ENCODE results near the gene OVAAL.

The OVAAL gene

DNA sequence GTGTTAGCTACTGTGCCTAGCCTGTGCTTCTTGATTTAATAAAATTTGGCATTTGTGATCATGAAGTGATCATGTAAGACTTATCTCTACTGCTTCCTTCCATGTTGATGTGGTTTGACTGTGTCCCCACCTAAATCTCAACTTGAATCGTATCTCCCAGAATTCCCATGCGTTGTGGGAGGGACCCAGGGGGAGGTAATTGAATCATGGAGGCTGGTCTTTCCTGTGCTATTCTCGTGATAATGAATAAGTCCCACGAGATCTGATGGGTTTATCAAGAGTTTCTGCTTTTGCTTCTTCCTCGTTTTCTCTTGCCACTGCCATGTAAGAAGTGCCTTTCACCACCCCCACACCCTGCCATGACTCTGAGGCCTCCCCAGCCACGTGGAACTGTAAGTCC, at the start of gene OVAAL:
Gene OVAAL (plus strand): TSS at position 301 of the 400 bp plus-strand sequence.
- no peak for DNase-seq

DNA sequence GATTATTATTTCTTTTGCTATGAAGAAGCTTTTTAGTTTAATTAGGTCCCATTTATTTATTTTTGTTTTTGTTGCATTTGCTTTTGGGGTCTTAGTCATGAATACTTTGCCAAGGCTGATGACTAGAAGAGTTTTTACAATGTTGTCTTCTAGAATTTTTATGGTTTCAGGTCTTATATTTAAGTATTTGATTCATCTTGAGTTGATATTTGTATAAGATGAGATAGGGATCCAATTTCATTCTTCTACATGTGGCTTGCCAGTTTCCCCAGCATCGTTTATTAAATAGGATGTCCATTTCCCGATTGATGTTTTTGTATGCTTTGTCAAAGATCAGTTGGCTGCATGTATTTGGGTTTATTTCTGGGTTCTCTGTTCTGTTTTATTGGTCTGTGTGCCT, 47.9 kb upstream of the OVAAL start:
- DNase-seq = no peak

DNA sequence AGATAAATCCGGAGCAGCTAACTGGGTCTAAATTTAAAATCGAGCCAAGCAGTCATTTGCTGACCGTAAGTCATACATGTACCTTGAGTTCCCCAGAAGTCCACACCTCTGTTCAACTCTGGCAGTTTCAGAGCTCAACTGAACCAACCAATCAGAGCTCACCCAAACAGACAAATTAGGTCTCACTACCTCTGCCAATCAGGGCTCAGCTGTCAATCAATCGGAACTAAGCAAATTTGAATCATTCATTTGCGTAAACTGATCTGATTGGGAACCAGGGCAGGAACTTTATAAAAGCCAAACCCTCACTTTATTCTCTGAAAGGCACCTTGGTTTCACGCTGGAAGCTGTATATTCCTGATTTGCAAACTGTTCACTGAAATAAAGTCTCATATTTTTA, 45.2 kb upstream of the OVAAL start:
- no peak for DNase-seq

DNA sequence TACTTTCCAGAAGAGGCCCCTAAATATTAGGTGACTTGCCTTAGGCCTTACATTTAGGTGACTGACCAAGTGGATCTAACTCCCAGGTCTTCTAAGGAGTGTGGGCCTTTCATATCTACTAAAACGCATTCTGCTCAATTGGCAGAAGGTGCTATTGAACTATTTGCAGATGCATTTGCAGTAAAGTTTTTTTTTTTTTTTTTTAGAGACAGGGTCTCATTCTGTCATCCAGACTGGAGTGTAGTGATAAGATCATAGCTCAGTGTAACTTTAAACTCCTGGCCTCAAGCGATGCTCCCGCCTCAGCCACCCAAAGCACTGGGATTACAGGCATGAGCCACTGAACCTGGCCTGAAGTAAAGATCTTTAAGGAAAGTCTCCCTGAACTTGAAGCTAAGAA, 43.4 kb upstream of the OVAAL start:
- no peak for DNase-seq

DNA sequence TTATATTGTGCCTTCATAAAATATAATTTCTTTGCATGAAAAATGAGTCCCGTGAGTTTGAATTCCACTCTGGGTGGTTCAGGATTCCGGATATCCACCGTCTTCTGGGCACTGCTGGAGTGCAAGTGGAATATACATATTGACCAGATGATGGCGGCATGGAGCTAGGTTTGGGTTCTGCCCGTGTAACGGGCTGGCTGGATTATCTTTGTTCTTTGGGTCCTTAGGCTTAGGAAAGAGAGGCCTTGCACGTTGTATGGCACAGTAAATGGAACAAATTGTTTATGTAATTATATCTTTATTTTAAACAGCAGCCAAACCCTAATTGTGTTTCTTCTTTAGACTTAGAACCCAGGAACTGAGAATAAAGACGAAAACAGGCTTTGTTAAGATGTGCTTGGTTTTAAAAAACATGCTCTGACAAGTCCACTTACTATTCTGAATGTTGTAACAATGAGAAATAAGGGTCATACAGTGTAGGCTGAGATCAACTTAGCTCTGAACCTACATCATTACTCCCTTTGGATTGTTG, 42.8 kb upstream of the OVAAL start:
- DNase-seq = peak; percentile 49 to 60

DNA sequence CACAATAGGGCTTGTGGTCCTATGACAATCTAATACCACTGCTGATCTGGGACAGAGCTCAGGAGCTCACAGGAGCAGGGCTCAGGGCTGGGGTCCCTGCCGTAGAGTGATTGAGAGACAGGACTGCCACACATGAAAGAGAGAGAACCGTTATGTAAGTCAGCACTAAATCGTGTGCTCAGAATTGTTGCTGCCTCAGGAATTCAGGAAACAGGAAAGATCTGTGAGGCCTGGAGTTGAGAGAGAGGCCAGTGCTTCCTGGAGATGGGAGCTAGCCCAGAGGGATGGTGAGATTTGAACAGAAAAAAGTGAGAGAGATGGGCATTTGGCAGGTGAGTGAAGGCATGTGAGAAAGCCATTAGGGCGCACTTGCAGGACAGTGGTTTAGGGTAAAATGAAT, 38.9 kb upstream of the OVAAL start:
- no peak for DNase-seq

DNA sequence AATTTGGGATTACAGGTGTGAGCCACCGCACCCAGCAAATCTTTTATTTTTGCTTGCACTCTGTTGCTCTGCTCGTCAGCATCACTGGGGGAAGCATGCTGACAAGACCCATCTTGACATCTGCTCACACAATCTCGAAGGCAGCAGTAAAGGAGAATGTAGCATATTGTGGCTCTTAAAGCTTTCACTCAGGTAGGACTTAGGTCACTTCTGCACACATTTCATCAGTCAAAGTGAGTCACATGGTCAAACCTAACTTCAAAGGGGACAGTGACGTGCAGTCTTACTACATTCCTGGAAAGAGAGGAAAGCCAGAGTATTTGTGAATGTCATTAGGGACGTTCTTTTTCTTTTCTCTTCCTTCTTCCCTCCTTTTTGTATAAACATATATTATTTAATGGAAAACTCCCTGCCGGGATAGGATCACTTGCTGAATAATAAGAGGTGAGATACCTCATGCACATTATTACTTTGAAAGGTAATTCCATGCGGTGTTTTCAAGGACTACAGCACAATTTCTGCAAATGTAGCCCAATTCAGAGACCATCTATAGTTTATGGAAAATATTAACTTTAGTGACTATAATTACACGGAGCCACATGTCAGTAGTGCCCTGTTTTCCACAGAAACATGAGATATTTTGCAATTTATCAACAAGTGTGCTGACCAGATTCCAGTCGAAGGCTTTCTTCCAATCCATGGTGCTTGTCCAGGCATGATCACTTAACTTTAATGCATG, 37.1 kb upstream of the OVAAL start:
- no peak for DNase-seq

DNA sequence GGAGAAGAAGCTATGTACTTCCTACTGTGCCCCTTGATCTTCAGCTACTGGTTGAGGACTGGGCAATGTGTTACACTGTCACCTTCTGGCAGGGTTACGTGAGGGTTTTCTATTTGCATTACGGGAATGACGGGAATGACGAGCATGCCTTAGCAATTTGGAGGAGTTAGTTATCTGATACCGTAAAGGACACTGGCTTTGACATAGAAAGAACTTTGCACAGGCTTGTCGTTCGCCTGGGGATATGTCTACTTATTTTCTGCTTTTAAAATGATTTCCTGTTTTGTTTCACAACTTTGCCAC, 36.6 kb upstream of the OVAAL start:
- no peak for DNase-seq

DNA sequence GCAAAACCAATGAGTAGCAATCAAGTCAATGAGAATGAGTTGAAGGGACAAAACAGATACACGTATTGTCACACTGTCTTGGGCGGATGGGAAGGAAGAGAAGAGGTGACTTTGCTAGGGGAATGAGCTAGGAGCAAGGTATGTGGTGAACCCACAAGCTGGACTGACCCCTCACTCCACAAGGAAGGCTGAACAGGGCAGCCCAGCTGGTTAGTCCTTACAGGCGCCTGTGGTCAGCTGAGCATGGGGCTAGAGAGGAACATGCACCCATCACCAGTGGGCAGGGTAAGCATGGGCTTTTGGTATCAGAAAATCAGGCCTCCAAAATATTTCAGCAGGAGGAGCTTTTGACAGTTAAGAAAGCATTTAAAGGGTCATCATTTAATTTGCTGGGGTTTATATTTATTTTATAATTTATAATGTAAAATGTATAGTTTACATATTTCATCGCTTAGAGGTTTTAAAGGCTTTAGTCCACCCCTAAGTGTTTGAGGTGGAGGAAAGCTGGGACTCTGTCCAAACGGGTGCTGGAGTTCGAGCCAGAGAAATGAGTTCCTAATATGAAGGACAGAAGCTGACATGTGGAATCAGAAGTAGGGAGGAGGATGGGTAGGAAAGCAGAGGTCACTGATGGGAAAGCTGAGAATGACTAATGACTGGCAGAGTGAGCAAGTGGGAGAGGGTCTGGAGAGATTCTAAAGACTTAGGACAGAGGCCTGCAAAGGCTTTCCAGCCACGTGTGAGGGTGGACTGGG, 34.4 kb upstream of the OVAAL start:
- DNase-seq = no peak

DNA sequence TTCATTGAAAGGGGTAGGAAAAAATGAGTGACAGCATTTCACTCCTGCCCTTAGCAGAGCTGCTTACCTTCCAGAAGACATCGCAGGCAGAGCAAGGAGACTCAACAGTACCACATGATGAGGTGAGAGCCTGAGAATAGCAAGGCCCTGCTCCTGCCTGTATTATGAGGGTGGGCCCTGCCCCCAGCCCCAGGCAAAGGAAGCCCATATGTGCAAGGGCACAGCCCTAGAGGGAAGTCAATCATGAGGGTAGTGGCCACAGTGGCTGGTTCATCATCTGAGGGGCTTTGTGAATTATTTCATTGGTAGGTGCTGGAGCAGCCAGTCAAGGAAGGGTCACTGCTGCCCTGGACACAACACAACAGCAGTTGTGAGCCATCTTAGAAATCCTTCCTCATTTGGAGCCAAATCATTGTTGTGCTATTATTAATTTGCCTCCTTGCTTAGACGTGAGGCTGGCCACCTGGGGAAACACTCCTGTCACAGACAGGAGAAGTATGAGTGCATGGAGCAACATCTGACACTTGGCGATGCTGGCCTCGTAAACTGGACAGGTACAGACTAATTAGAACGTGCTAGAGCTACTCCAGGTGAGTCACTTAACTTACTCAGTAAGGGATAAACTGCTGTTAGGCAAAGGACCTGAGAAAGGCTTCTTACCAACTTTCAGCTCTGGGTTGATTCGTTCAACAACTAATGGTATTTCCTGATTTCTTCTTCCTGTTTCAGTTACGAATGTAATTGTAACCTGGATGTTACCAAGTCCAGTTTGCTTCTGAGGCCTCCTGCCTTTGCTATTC, 33.6 kb upstream of the OVAAL start:
- no peak for DNase-seq

DNA sequence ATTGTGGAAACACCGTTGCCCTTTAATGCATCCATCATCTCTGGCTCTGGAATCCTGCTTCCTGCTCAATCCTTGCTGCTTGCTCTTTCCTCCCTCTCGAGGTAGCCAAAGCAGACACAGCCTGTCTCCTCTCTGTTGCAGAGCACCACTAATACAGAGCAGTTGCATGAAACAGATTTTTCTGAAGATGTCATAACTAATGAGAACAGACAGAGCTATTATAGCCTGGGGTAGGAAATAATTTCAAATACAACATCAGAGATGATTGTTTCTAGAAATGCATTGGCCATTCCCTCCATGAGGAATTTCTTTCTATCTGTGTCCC, 33.1 kb upstream of the OVAAL start:
- no peak for DNase-seq

DNA sequence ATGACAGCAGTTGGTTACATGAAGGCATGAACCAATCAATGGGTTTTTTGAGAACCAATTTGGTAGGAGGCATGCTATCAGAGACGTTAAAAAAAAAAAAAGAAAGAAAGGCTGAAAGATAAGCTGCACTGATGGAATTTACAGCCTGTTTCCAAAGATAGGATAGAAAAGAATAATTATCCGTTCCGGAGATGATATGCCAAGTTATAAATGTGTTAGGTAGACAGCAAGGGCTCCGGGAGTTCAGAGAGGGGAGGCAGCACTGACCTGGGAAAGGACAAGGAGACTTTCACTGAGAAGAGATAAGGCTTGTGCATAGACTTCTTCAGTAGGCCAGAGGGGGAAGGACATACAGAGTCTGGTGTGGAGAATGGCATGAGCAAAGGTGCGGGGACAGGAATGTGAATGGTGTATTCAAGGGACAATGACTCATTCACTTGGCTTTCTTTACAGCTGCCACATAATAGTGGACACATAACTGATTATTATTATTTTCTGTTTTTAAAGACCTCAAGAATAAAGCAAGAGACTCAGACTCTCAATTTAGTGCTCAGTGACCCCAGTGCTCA, 31.6 kb upstream of the OVAAL start:
- no peak for DNase-seq

DNA sequence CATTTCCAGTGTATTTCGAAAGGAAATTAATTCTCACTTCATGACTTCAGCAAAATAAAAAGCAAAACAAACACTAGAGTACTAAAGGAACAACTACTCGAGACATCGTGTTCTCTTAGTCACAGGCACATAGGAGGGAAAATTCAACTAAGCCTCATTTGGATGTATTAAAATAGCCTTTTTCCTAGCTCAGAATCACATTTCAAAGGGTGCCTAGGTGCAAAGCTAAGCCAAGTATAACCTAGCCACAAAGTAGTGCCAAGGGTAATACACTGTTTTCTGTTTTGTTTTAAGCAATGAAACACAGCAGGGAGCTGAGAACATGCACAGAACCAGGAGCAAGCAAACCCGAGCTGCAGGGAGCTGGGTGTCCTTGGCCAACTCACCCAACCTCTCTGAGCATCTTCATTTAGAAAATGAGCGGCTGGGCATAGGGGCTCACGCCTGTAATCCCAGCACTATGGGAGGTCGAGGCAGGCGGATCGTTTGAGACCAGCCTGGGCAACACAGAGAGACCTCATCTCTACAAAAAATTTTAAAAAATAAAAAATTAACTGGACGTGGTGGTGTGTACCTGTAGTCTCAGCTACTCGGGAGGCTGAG, 29.8 kb upstream of the OVAAL start:
- no peak for DNase-seq

DNA sequence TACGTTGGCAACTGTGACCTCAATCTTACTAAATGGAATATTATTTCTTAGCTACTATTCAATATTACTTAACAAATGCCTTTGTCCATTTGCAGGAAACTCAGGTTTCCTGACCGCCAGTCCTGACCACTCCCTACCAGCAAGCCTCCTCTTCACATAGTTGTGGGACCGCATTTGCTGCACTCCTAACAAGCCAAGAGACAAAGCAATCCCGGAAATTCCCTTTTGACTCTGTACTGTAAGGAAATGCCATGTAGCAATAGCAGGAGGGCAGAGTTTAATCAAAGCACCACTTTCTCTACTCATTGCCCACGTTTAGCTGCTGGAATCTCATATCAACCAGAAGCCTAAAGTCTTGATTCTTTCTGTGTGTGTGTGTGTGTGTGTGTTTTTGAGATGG, 28.3 kb upstream of the OVAAL start:
- DNase-seq = no peak

DNA sequence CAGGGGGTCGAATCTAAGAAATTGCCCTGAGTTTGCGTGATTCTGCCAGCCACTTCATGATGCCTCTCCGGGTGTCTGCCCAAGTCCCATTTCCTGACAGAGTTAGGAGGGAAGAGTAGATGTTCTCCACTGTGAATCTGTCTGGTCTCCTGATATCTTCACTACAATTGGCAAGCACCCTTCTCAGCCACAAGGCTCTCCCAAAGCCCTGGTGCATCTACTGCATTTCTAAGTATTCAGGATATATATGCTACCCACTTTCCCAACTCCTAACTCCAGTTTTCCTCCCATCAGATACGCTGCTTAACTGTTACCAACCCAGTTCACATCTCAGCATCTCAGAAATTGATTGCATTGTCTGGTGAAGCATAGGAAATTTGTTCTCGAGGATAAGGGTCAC, 25.9 kb upstream of the OVAAL start:
- DNase-seq = no peak

DNA sequence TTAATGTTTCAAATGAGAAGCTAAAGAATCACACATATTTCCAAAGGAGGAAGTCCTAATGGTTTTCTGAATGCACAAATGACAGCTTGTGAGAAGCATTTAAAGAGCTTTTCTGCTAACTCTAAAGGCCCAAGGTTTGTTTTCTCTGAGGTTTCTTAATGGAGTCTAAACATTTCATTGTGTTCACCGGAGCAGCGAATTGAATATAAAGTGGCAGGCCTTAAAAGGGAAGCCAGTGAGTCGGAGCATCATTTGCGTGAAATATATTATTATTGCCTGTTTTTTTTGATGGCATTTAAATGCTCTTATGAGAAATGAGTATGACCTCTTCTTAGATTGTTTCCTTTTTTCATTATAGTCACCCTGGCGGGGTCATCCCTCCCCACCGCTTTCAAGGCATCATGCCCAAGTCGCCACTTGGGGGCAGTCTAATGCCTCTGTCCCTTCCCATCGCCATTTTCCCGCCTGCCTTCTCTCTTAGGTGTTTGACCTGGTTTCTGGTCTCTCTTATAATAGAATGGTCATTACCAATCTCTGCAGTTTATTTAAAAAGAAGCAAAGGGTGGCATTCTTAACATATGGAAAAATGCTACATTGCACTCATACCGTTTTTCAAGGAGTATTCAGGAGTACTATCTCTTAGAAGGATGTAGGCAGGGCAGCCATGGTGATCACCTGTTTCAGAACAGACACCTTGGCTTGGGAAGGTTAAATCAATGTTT, 25.3 kb upstream of the OVAAL start:
- peak; percentile 72 to 80 for DNase-seq

DNA sequence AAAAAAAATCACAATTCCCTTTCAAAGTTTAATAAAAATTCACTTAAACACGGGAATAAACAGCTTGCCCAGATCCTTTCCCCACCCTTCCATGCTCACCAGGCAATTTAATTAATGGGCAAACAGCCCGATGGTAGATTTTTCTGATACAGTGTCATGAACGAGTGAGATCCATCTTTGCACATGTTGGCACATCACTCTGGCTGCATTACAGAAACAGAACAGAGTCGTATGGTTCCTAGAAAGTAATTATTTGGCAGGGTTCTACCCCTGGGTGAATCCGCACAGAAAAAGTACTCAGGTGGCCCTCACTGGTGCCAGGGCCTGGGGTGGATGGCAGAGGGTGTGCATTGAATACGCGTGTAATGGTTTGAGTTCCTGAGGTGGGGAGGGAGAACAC, 24.6 kb upstream of the OVAAL start:
- DNase-seq = no peak

DNA sequence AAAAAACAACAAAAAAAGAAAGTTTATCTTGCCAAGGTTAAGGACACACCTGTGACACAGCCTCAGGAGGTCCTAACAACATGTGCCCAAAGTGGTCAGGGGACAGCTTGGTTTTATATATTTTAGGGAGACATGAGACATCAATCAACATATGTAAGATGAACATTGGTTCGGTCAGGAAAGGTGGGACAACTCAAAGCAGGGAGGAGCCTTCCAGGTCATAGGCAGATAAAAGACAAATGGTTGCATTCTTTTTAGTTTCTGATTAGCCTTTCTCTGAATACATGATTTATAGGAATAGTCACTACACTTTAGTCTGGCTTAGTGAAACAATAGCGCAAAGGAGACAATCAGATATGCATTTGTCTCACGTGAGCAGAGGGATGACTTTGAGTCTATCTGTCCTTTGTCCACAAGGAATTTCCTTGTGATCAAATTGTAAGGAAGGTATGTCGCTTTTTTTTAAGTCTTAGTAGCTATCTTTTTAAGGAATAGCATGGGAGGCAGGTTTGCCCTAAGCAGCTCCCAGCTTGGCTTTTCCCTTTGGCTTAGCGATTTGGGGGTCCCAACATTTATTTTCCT, 23.3 kb upstream of the OVAAL start:
- DNase-seq = no peak

DNA sequence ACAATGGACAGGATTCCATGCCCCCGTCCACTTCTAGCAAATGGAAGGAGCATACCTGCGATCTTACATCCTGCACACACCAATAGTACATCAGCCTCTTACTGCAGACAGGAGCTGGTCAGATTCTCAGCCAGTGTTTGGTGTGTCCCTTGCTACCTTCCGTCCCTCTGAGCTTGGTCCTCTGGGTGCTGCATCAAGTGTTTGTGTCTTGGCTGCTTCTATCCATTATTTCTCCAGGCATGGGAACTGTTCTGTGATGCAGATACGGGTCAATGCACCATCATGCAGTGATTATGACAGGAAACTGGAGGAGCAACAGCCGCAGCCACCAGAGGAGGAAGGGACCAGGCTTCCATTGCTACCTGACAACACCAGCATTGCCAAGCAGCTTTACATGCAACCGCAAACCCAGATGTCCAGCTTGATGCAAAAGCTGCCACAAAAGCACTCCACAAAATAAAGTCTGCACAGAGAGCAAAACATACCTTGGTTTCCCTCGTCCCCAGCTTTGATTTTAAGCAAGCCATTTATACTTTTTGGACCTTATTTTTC, 21.9 kb upstream of the OVAAL start:
- no peak for DNase-seq

DNA sequence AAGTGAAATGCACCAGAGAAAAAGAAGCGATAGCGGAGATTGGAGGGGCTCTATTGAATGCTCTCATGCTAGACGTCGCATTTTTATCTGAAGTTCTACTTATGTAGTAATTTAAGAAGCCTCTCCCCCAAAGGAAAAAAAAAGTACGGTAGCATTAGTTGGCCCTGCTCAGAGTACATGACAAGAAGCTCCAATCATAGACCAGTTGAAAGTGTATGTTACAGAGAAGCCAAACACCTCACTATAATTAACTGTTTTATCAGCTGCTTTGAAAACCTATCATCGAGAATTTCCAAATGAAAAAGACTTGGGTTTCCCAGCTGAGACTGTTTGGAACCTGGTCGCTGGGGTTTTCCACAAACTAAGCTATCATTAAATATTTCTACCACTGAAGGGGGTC, 19.6 kb upstream of the OVAAL start:
- DNase-seq = no peak

DNA sequence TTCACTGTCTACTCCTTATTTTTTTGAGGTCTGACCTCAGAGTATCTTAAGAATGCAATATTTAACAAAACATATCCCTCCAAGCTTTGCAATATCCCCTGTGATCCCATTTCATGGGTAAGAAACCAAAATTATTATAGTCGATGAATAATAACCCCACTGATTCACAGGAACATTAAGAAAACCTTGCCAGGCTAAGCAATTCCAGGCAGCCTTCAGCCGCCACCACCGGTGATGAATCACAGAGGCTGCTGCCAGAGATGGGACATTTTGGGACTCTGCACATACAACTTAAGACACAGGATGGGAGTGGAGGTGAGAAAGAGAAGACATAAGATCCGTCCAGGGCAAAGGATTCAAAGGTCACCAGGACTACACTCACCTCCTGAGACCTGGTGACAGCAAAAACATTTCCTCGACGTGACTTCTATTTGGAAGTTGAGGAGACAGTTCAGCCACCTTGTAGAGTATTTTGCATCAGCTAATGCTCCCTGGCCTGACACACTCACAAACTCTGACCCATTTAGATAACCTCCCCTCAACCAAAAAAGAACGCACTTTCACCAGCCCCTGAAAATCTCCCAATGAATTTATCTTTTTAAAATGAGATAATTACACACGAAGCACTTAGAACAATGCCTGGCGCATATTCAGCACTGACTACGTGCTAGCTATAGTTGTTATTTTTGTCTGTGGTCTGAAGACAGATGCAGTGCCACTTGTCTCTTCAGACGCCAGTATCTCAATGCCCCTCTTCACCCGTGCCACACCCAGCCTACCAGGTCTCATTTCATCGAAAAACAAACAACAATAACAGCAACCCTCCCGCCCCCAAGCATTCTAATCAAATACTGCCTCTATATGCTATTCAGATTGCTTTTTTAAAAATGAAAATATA, 17.8 kb upstream of the OVAAL start:
- DNase-seq = no peak

Data from activated CD4-positive, alpha-beta T cell treated with anti-CD3 and anti-CD28 coated beads, Interleukin-2, amount 50 U/mL, for 48 hours (primary cell).